GM21367 (cell line): ENCODE measurements around the gene PSME3IP1.
"Not testable (repeated sequence)": the region's sequence is repeated elsewhere in the genome, so short reads cannot be mapped to it uniquely, and the experiment has no call there.

ENCODE experiments used
- ATAC-seq: cut with Tn5 transposase; IDR thresholded peaks from one replicate; pipeline ENCODE4 v1.9.1; 2021; ENCODE audit not compliant: unreplicated experiment

PSME3IP1 gene

GRCh38 chr16:57200321-57200720, 14.5 kb upstream of the PSME3IP1 start:
- ATAC-seq, result not testable (repeated sequence)

- ATAC-seq, result no peak
Observed at GRCh38 chr16:57196753-57197152, 10.9 kb upstream of the PSME3IP1 start.

- ATAC-seq, result no peak
Observed at GRCh38 chr16:57196286-57196685, 10.4 kb upstream of the PSME3IP1 start.

GRCh38 chr16:57194512-57194911, 8.7 kb upstream of the PSME3IP1 start:
- ATAC-seq, result no peak

- no peak for ATAC-seq
Observed at GRCh38 chr16:57192720-57193486, 7.1 kb upstream of the PSME3IP1 start.

- no peak for ATAC-seq
Observed at GRCh38 chr16:57192146-57192545, 6.3 kb upstream of the PSME3IP1 start.

- no peak for ATAC-seq
Observed at GRCh38 chr16:57191056-57191571, 5.3 kb upstream of the PSME3IP1 start.

GRCh38 chr16:57190136-57190535, 4.3 kb upstream of the PSME3IP1 start:
- no peak for ATAC-seq

- ATAC-seq, result not testable (repeated sequence)
Observed at GRCh38 chr16:57189527-57189926, 3.7 kb upstream of the PSME3IP1 start.

- ATAC-seq, result no peak
Observed at GRCh38 chr16:57188711-57189002, 2.8 kb upstream of the PSME3IP1 start.

GRCh38 chr16:57187902-57188710, 2.3 kb upstream of the PSME3IP1 start:
- ATAC-seq, result not testable (repeated sequence)

- no peak for ATAC-seq
Observed at GRCh38 chr16:57186872-57187854, 1.3 kb upstream of the PSME3IP1 start.

GRCh38 chr16:57185446-57185944, 344 bp downstream of the PSME3IP1 start:
- peak; percentile 28 for ATAC-seq

GRCh38 chr16:57184887-57185445, 873 bp downstream of the PSME3IP1 start:
- no peak for ATAC-seq

GRCh38 chr16:57184113-57184512, 1.7 kb downstream of the PSME3IP1 start:
- no peak for ATAC-seq

GRCh38 chr16:57179215-57179828, 6.5 kb downstream of the PSME3IP1 start:
- ATAC-seq, result no peak

- ATAC-seq, result no peak
Observed at GRCh38 chr16:57178793-57179212, 7.0 kb downstream of the PSME3IP1 start.

- no peak for ATAC-seq
Observed at GRCh38 chr16:57178196-57178595, 7.6 kb downstream of the PSME3IP1 start.

- no peak for ATAC-seq
Observed at GRCh38 chr16:57175896-57176295, 9.9 kb downstream of the PSME3IP1 start.

- ATAC-seq, result no peak
Observed at GRCh38 chr16:57172721-57173290, 13.0 kb downstream of the PSME3IP1 start.
